Anterior cingulate cortex (tissue), 58 donors: ENCODE data around the gene PTPRJ.

Experiments used
- DNase-seq, 58 donors: peaks; one replicate each; lab custom pipeline; 2025; lab: John Stamatoyannopoulos, UW

Gene PTPRJ

GRCh38 chr11:47992959-47993820 lies 12.8 kb downstream of the PTPRJ start:
- peak in 1 of 58 donors; percentile 15 for DNase-seq

DNA sequence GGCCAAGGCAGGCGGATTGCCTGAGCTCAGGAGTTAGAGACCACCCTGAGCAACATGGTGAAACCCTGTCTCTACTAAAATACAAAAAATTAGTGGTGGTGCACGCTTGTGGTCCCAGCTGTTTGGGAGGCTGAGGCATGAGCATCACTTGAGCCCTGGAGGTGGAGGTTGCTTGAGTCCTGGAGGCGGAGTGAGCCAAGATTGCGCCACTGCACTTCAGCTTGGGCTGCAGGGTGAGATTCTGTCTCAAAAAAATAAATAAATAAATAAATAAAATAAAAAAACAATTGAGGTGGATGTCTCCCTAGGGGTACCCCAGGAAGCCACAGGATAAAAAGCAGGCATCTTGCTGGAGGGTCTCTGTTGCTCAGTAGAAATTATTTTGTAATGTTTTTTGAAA lies 14.1 kb downstream of the PTPRJ start:
- no peak for DNase-seq

DNA sequence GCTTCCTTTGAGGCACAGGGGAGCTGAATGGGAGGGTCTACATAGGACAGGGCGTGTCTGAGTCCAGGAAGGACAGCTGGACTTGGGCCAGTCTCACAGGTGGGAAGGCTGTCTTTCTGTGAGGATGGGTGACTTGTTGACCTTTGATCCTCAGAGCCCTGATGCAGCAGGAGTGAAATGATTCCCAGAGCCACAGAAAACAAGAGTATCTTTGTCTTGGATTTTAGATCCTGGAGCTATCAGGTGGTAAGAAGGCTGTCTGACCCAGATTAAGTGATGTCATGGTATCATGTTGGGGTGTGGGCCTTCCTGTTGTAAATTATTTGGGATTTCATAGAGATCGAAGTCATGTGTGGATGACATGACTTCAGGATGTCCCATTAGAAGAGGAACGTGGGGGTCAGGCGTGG lies 15.0 kb downstream of the PTPRJ start:
- DNase-seq, result no peak

DNA sequence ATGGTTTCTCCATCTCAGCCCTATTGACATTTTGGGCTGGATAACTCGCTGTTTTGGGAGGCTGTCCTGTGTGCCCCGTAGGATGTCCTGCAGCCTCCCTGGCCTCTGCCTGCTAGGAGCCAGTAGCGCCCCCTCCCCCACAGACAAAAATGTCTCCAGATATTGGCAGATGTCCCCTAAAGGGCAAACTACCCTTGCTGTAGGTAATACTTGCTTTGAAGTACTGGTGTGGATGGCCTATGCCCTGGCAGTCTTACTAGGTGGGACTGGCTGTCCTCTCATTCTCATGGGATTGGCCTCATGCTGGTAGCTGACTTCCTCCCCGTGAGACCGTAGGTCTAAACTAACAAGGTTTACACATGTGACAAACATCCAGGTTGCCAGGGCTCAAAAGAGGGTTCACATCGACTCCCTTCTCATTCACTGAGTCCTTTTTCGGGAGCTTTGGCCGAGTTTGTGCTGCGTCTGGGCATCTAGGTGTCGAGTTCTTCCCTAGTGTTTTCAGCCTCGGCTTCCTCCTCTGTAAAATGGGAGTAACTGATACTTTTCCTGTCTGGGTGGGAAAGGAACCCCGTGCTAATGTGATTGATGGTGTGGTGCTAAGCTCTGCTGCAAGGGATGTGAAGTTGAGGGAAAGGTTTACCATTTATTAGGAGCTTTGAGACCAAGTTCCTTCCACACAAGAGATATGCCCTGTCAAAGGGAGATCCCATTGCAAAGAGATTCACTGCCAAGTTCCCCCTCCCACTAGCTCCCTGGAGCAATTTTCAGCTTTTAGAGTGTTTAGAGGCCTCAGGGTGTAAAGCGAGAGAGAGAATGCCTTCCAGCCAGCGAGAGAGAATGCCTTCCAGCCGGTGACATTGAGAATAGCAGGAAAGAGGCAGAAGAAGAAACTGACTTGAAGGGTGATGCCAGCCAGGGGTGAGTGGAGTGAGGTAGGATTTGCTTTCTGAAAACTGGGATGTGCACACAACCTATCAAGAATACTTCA lies 17.0 kb downstream of the PTPRJ start:
- no peak for DNase-seq

DNA sequence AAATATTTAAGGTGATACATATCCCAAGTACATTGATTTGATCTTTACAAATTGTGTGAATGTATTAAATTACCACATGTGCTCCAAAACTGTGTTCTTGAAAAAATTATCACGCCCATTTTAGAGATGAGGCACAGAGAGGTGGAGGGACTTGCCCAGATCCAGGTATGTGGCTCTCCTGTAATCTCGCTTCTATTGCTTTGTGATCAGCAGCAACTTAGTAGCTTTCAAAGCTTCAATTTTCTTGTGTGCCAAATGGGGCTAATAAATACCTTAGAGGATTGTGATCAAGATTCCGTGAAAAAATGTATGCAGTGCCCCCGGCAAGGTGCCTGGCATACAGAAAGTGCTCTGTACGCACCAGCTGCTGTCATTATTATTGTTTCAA lies 18.0 kb downstream of the PTPRJ start:
- DNase-seq, result no peak

- DNase-seq, result no peak
These were observed 18.5 kb downstream of the PTPRJ start for GRCh38 chr11:47998733-47999359.

DNA sequence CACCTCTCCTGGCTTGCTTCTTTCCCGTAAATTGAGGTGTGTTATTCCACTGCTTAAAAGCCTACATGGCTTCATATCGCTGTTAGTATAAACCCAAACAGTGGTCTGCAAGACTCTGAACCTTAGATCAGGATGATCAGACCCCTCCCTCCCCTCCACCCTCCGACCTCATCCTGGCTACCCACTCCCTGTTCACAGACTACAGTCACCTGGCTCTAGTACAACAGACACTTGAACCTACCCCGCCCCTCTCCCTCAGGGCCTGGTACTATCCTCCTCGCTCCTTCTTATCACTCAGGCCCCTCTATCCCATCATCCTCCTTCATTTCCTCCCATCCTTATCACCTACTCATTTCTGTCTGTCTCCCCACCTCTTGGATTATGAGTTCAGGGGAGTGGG lies 20.1 kb downstream of the PTPRJ start:
- DNase-seq, result no peak

- no peak for DNase-seq
These were observed 21.2 kb downstream of the PTPRJ start for GRCh38 chr11:48001438-48002021.

GRCh38 chr11:48002561-48002960 lies 22.2 kb downstream of the PTPRJ start:
- no peak for DNase-seq

- DNase-seq, result no peak
These were observed 23.6 kb downstream of the PTPRJ start for GRCh38 chr11:48003926-48004325.

DNA sequence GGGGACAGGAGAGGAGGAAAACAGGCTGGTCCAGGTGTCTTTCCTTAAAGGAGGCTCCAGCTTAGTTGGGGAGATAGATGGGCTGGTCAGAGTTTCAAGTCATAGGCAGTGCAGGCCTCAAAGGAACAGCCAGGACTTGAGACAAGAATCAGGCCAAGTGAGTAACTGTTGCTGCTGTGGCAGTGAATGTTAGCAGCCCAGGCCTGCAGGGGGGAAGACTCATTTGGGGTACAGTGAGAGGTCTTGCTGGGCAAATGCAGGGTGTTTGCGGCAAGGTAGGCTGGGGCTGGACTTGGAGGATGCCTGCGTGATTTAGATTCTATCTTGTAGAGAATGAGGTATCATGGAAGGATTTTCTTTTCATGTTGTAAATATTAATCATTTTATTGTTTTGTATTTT lies 24.1 kb downstream of the PTPRJ start:
- no peak for DNase-seq

DNA sequence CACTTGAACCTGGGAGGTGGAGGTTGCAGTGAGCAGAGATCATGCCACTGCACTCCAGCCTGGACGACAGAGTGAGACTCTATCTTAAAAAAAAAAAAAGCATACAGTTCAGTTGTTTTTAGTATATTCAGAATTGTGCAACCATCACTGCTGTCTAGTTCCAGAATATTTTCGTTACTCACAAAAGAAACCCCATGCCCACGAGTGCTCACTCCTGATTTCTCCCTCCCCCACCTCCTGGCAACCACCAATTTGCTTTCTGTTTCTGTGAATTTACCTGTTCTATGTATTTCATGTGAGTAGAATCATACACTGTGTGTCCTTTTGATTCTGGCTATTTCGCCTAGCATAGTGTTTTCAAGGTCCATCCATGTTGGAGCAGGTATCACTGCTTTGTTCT lies 24.8 kb downstream of the PTPRJ start:
- no peak for DNase-seq

- no peak for DNase-seq
These were observed 25.5 kb downstream of the PTPRJ start for GRCh38 chr11:48005831-48006270.

- DNase-seq, result peak in 1 of 58 donors; percentile 10
These were observed 26.1 kb downstream of the PTPRJ start for GRCh38 chr11:48006301-48006992.

DNA sequence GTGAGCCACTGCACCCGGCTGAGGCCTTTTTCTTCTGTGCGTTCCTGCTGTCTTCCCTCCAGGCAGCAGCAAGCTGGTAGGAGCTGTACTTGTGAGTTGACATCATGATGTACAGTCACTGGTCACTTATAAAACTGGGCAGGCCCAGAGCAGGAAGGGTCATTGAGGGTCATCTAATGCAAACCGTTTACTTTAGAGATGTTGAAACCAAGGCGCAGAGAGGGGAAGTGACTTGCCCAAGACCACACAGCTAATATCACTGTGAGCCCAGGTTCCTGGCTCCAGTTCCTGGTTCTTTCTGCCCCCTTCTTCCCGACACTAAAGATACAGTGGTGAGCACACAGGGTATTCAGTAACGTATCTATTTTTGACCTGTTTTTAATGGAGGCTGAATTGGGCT lies 27.3 kb downstream of the PTPRJ start:
- no peak for DNase-seq

DNA sequence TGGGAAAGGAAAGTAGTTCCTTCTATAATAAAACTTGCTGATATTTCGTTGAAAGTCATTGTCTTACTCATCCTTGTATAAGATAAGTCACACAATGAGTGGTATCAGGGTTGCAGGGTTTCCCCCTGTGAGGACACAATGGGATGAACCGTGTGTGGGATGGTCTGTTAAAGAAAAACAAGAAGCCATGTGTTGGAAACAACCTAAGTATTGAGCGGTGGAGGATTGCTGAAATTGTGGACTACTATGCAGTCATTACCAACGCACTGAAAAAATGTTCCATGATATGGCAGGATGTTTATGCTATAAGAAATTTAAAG lies 28.6 kb downstream of the PTPRJ start:
- no peak for DNase-seq

DNA sequence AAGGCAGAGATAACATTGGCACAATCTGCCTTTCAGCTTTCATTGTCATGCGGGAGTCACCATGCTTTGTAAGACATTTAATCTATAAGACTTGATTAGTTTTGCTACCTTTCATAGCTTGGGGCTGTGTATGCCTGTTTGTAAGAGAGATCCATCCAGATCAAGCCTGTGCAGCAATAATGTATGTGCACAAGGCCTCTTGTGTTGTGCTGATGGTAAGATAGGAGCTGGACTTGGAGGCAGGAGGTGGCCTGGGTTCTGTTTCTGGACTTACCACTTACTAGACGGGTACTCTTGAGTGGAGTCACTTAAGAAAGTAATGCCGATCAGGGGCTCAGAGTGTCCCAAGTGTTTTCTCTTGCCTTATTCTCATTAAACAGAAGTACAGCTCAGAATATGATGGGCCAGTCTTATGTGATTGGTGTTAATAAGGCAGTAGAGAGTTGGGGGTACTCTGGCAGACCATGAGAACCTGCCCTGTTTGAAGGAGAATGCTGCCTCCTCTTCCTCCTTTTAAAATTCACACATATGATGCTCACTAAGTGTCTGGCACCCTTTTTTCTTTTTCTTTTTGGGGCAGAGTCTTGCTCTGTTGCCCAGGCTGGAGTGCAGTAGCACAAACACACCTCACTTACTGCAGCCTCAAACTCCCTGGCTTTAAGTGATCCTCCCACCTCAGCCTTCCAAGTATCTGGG lies 30.9 kb downstream of the PTPRJ start:
- DNase-seq, result no peak

DNA sequence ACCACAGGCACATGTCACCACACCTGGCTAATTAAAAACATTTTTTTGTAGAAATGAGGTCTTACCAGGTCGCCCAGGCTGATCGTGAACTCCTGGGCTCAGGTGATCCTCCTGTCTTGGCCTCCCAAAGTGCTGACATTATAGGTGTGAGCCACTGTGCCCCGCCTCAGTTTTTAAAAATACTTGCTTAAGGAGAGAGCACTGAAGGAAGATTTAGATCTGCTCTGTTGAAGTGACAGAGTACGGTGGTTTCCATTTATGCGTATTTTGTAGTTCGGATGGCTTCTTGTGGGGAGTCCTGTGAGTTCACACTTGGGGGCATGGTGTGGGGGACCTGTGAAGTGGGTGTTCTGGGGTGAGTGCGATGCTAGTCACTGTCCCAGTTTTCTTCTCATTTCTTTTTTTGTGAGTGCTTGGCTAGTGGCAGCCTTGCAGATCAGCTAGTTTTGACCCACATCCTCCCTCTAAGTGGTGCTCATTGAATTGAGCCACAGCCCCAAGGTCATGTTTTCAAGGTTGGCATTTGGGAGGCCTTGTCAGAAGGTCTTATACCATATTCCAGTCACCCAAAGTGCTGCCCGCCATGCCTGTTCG lies 31.5 kb downstream of the PTPRJ start:
- no peak for DNase-seq
